ENCODE results near the gene GARIN5B. TPM values are rescaled to one million over a fixed set of nuclear protein-coding genes. Genes with fewer than 3 reads are reported as not detected.
"Not testable (repeated sequence)": the region's sequence is repeated elsewhere in the genome, so short reads cannot be mapped to it uniquely, and the experiment has no call there.

The GARIN5B gene
- not detected in 2 replicates for total RNA-seq (2014; rRNA removed; shearing (Covaris generic))

DNA sequence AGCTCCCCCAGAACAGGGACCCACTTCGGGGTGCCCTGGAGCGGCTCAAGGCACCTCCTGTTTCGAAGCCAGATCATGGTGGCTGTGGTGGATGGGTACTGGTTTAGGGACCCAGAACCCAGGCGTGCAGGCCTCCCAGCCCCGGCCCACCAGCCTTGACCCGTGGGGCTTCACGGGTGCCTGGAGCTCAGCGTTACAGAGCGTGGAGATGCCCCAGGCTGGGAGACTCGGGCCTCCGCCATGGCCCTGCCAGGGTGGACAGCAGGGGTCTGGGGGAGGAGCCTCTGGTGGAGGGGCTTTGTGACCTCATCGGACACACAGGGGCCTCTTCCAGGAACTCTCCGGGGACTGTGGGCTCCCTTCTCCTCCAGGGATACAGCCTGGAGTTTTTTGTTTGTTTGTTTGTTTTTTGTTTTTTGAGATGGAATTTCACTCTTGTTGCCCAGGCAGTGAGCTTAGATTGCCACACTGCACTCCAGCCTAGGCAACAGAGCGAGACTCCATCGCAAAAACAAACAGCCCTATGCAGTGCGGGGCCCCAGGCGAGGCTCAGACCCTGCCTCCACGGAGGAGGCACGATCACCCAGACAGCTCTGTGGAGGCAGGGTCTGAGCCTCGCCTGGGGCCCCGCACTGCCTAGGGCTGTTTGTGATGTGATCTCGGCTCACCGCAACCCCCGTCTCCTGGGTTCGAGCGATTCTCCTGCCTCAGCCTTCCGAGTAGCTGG lies at the start of gene GARIN5B:
Gene GARIN5B, minus strand, starts transcription at position 271 of the 727 bp plus-strand sequence. Its CDS starts 194 bp downstream, at position 77.
- H3K27me3 ChIP-seq, result 0 out of 2 replicates have a peak, but pooled peaks cover 3% of the 10 kb centered on the region
- no peaks in the 10 kb centered on the region for H3K36me3 ChIP-seq
- DNase-seq, result no peak

DNA sequence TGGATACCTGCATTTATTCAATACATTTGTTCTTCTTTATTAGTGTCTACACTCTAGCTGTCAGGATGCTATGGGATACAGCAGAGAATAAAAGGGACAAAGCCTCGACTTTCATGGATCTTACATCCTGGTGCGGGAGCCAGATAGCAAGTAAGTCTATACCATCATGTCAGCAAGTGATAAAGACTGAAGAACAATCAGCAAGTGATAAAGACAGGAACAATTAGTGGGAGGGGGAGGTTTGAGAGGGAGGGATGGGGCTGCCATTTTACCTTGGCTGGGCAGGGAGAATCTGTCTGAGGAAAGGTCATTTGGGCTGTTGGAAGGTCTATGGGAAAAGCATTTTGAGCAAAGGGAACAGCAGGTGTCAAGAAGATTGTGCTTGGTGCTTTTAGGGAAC lies 47.1 kb upstream of the GARIN5B start:
- H3K9me3 ChIP-seq (replicated peaks), result 0 out of 2 replicates have a peak, but pooled peaks cover 4% of the 10 kb centered on the region
- no peak overlapping the region for H3K4me3 ChIP-seq
- H3K27me3 ChIP-seq, result no peaks in the 10 kb centered on the region
- no peak overlapping the region for H3K27ac ChIP-seq
- H3K4me1 ChIP-seq, result peaks cover 3% of the 10 kb centered on the region; the same call in 1 of the 2 replicates
- no peak for DNase-seq
- H3K36me3 ChIP-seq, result peaks cover 14% of the 10 kb centered on the region

More for the DNA sequence above, at the start of gene GARIN5B:
- H3K4me3 ChIP-seq, result no peak within 1 kb of the TSS
- no peaks in the 10 kb centered on the region for H3K9me3 ChIP-seq (replicated peaks)
- H3K27ac ChIP-seq, result no peak within 1 kb of the TSS
- H3K4me1 ChIP-seq, result peaks cover 5% of the 10 kb centered on the region; the same call in 1 of the 2 replicates

DNA sequence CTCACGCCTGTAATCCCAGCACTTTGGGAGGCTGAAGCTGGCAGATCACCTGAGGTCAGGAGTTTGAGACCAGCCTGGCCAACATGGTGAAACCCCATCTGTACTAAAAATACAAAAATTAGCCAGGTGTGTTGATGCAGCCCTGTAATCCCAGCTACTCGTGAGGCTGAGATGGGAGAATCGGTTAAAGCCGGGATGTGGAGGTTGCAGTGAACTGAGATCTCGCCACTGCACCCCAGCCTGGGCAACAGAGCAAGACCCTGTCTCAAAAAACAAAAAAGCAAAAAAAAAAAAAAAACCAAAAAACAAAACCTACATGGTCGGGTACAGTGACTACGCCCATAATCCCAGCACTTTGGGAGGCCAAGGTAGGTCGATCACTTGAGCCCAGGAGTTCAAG lies 46.1 kb upstream of the GARIN5B start:
- peaks cover 21% of the 10 kb centered on the region for H3K36me3 ChIP-seq
- H3K9me3 ChIP-seq (replicated peaks); H3K27ac ChIP-seq; H3K4me3 ChIP-seq; DNase-seq; H3K27me3 ChIP-seq; H3K4me1 ChIP-seq: not testable (repeated sequence)

DNA sequence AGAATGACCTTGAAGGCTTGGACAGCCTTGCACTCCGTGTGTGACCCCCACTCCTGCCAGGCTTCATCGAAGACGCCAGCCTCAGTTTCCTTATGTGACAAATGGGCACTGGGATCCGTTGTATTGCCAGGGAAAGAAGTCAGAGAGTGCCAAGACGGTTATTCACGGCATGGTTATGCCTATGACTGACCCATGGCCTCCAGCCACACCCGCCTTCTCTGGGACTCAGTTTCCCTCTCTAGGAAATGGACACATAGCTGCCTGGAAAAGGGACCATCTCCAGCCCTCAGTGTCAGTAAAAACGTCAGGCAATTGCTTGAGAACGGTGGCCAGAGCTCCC lies 45.4 kb upstream of the GARIN5B start:
- Histone ChIP-seq H3K4me3 (peak overlapping the region; percentile 33), H3K36me3 (peaks cover 26% of the 10 kb centered on the region), H3K9me3 (replicated peaks) (0 out of 2 replicates have a peak, but pooled peaks cover 4% of the 10 kb centered on the region), H3K4me1 (peaks cover 3% of the 10 kb centered on the region; the same call in 1 of the 2 replicates), H3K27me3 (no peaks in the 10 kb centered on the region), H3K27ac (peak overlapping the region; percentile 98)
- DNase-seq, result no peak

DNA sequence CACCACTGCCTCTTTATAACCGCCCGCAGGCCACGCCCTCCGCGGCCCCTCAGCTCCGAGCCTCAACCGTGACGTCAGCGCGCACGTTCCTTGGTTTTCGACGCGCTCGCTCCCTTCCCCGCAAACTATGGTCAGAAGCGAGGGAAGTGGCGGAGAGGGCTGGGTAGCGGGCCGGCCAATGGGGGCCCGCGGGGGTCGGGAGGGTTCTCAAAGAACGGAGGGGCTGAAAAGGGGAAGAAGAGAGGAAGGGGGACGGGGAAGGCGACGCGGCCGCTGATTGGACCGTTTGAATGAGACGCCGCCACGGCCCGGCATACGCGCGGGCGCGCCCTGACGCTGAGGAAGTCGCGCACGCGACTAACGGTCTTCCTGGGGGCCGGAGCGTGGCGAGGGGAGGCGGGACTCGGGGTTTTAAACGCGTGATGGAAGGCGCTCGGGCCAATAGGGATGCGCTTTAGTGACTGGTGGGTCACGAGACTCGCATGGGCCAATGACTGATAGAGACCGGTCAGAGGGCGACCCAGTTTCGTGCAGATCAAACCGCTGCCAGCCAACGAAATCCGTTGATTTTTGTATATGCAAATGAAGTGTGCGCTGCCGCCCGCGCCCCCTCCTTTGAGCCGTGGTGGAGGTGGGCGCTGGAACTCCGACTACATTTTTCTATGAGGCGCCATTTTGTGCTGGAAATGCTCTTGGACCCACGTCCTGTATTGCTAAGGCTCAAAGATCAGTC lies 44.9 kb upstream of the GARIN5B start:
- Histone ChIP-seq H3K4me3 (peak overlapping the region; percentile 95), H3K9me3 (replicated peaks) (0 out of 2 replicates have a peak, but pooled peaks cover 4% of the 10 kb centered on the region), H3K27me3 (no peaks in the 10 kb centered on the region), H3K4me1 (peaks cover 3% of the 10 kb centered on the region; the same call in 1 of the 2 replicates), H3K36me3 (peaks cover 31% of the 10 kb centered on the region), H3K27ac (peak overlapping the region; percentile 98)
- peak; percentile 99 for DNase-seq

DNA sequence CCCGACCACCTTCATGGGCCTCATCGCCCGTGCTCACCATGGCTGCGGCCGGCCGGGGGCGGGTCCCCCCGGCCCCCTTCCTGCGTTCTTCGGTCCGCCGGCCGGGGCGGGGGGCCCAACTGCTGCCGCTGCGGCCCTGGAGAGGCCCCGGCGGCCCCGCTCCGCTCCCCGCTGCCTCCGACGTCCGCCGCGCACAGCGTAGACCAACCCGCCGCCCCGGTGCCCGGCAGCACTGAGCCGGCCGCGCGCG lies 44.4 kb upstream of the GARIN5B start, which contains the start of gene UBE2S:
Gene UBE2S, minus strand, starts transcription at position 239 of the 250 bp plus-strand sequence. Its CDS starts 199 bp downstream, at position 40.
- H3K4me1 ChIP-seq; H3K27me3 ChIP-seq; DNase-seq; H3K9me3 ChIP-seq (replicated peaks): not testable (repeated sequence)
- Histone ChIP-seq H3K27ac (peak within 1 kb of the TSS; percentile 98), H3K36me3 (peaks cover 35% of the 10 kb centered on the region), H3K4me3 (peak within 1 kb of the TSS; percentile 95)

DNA sequence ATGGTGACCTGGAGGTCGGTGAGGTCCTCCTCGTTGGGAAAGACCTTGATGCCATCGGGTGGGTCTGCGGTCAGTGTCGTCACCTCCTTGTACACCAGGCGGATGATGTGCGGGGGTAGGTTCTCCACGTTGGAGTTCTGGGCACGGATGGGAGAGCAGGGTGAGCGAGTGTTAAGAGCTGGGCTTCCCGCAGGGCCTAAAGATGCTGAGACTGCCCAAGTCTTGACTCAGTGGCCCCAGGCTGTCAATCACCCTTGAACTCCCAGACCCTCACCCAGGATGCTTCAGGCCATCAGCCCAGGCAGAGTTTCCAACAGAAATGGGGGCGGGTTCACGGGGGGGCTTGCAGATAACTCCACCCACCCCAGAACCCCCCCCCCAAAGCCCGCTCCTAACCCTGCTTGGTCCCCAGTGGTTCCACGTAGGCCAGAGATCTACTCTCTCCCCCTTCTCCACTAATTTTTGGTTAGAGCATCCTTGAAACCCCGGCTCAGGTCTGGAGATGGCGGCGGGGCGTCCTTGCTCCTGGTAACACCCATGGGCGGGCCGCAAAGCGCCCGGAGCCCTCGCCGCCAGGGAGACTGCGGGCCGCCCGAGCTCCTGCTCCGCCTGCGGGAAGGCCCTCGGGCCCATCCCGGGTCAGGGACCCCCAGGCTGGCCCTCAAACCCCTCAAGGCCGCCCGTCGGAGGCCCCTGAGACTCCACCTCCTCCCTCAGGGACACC lies 43.9 kb upstream of the GARIN5B start:
- peaks cover 40% of the 10 kb centered on the region for H3K36me3 ChIP-seq
- peak overlapping the region; percentile 95 for H3K4me3 ChIP-seq
- no peak for DNase-seq
- H3K27ac ChIP-seq, result peak overlapping the region; percentile 98
- 0 out of 2 replicates have a peak, but pooled peaks cover 4% of the 10 kb centered on the region for H3K9me3 ChIP-seq (replicated peaks)
- H3K4me1 ChIP-seq, result peaks cover 3% of the 10 kb centered on the region; the same call in 1 of the 2 replicates
- no peaks in the 10 kb centered on the region for H3K27me3 ChIP-seq

DNA sequence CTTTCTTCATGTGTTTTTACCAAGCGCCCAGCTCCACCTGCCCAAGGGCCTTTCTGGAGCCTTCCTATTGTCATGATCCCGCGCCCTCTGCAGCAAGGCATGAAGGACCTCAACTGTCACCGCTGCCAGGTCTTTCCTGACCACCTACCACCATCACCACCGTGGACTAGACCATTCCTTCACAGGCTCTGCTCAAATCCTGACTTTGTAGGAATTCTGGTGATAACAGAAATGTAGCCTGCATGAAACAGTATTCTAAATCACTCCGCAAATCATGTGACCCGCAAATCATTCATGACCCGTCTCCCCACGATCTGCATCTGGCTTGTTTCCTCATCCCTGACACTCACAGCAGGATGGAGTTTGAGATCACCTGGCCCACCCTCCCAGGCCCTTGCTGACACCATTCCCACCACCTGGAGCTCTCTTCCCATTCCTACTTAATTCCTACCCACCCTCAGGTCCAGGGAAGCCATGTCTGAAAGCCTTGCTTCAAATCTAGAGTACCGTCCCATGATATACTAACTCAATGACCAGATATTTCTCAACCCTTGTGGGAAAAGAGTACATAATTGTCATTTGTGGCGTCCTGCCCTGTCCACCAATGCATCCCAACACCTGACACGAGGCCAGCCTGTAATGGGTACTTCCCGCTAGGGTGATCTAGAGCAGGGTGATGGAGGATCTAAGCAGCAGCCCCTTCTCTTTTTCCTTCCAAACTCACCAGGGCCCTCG lies 43.2 kb upstream of the GARIN5B start:
- peak overlapping the region; percentile 95 for H3K4me3 ChIP-seq
- H3K36me3 ChIP-seq, result peaks cover 45% of the 10 kb centered on the region
- 0 out of 2 replicates have a peak, but pooled peaks cover 4% of the 10 kb centered on the region for H3K9me3 ChIP-seq (replicated peaks)
- H3K27me3 ChIP-seq, result no peaks in the 10 kb centered on the region
- DNase-seq, result no peak
- no peak overlapping the region for H3K27ac ChIP-seq
- peaks cover 3% of the 10 kb centered on the region; the same call in 1 of the 2 replicates for H3K4me1 ChIP-seq

DNA sequence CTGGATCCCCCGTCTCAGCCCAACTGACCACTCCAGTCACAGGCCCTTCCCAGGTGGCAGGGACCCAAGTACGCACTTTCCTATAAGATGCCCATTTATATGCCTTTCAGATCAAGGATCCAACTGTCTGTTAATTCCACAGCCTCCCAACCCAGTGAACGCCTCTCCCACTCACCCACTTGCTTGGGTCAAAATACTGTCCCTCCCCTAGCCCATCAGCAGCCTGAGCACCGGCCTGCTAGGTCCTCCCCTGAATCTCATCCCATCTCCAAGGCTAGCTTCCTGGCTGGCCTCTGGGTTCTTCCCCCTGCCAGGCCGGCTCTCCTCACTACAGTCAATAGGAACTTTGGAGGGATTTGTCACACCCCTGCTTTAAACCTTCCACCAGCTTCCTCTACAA lies 42.6 kb upstream of the GARIN5B start:
- Histone ChIP-seq H3K4me3 (peak overlapping the region; percentile 95), H3K9me3 (replicated peaks) (0 out of 2 replicates have a peak, but pooled peaks cover 4% of the 10 kb centered on the region)

DNA sequence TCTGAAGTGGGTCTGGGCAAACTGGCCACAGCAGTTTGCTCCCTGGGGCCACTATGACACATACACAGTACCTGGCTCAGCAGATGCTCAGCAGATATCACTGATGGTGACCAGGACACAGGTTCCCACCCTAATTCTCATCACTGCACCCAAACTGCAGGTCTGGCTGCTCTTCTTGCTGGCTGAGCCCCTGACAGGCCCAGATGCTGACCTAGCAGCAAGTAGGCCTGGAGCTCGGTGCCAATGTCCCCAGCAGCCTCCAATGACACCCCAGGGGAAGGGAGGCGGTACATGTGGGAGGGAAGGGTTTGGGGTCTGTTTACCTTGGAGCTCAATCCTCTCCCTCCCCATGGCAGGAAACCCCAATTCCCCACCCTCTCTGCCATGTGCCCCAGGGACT lies 39.4 kb upstream of the GARIN5B start:
- Histone ChIP-seq H3K27me3 (no peaks in the 10 kb centered on the region), H3K36me3 (peaks cover 56% of the 10 kb centered on the region), H3K4me1 (no peaks in the 10 kb centered on the region; the same call in 1 of the 2 replicates), H3K4me3 (no peak overlapping the region), H3K9me3 (replicated peaks) (no peaks in the 10 kb centered on the region), H3K27ac (no peak overlapping the region)
- DNase-seq, result no peak

More for the DNA sequence above, 42.6 kb upstream of the GARIN5B start:
- Histone ChIP-seq H3K27ac (no peak overlapping the region), H3K36me3 (peaks cover 49% of the 10 kb centered on the region), H3K27me3 (no peaks in the 10 kb centered on the region), H3K4me1 (peaks cover 3% of the 10 kb centered on the region; the same call in 1 of the 2 replicates)
- DNase-seq, result no peak

DNA sequence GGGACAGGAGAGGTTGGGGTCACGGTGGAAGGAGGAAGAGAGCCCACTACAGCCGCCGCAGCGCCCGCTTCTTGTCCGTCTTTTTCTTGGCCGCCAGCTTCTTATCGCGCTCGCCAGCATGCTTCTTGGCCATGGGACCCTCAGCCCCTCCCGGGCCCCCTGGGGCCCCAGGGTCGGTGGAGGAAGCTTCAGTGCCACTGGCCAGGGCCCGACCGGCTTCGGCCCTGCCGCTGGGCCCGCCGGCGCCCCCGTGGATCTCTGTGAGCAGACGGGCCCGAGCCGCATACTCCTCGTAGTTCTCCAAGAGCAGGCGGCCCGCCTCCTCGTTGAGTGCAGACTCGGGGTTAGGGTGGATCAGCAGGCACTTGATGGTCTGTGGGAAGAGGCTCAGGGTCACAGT lies 38.3 kb upstream of the GARIN5B start:
- DNase-seq; H3K4me3 ChIP-seq; H3K27ac ChIP-seq; H3K27me3 ChIP-seq; H3K4me1 ChIP-seq; H3K9me3 ChIP-seq (replicated peaks): not testable (repeated sequence)
- H3K36me3 ChIP-seq, result peaks cover 51% of the 10 kb centered on the region

DNA sequence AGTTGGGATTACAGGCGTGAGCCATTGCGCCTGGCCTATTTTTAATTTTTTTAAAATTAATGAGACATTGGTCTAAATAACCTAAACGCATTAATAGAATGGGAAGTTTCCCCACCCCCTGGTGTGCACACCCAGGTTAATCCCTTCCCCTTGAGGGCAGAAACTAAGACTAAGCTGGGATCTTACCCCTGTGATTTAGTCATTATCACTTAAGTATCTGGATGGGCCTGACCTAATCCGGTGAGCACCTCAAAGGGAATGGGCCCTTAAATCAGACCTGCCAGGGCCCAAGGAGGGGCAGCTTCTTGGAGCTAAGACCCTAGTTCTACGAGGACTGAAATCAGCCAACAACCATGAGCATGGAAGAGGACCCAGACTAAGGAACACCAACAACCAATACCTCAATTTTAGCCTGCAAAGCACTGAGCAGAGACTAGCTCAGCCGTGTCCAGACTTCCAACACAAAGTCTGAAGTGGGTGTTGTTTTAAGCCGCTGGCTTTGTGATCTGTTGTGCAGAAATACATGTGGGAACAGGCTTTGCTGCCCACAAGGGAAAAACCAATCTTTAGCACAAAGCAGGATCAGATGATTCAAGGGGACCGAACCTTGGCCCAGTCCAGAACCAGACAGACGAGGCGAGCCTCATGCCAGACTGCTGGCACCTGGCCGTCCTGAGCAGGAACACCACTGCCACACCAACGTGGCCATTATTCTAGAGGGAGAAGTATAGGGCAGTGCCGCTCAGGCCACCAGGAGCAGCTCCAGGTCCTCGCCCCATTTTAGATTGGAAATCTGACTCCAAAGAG lies 37.4 kb upstream of the GARIN5B start:
- Histone ChIP-seq H3K27me3 (no peaks in the 10 kb centered on the region), H3K9me3 (replicated peaks) (no peaks in the 10 kb centered on the region), H3K4me3 (no peak overlapping the region), H3K36me3 (peaks cover 42% of the 10 kb centered on the region), H3K27ac (no peak overlapping the region), H3K4me1 (no peaks in the 10 kb centered on the region)
- no peak for DNase-seq

DNA sequence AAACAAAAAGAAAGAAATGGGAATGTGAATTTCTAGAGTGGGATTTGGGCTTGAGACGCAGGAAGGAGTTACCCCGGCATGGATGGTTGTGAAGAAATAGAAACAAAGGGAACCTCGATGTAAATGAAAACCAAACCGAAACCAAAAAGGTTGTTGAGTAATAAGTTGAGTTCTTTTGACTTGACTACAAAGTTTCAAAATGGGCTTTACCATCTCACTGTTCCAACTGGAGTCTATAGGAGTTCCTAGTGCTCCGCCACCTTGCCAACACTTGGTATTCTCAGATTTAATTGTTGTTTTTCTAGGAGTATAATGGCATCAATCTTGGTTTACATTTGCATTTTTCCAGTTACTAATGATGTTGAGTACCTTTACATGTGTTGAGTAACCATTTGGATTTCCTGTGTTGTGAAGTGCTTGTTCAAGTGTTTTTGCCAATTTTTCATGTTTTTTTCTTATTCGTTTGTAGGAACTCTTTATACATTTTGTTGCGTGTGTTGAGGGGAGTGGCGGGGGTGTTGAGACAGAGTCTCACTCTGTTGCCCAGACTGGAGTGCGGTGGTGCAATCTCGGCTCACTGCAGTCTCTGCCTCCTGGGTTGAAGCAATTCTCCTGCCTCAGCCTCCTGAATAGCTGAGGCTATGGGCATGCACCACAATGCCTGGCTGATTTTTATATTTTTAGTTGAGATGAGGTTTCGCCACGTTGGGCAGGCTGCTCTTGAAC lies 35.3 kb upstream of the GARIN5B start:
- Histone ChIP-seq H3K36me3 (peaks cover 28% of the 10 kb centered on the region), H3K9me3 (replicated peaks) (no peaks in the 10 kb centered on the region), H3K4me3 (no peak overlapping the region), H3K4me1 (no peaks in the 10 kb centered on the region), H3K27me3 (no peaks in the 10 kb centered on the region), H3K27ac (no peak overlapping the region)
- DNase-seq, result no peak

Data from SJCRH30 (cell line).